H1 (cell line): ENCODE data around the gene ANAPC16.

Source experiments
- CBX5 ChIP-seq: fragments of 300-800, 300-1000 bp; sonication (generic); IDR thresholded peaks from 2 replicates; pipeline ENCODE4 v1.7.1; 2016; ENCODE audit warnings: antibody characterized with exemption, low read length, low read depth
- CEBPB ChIP-seq: IDR thresholded peaks from 2 replicates; pipeline ENCODE4 v1.6.1; 2012; ENCODE audit warnings: low read depth, low read length
- EP300 ChIP-seq, 2 experiments: IDR thresholded peaks; 1 replicate in 1 of 2; 2 replicates in 1 of 2; pipeline ENCODE4 v1.6.1; 2011 to 2012; ENCODE audit warnings: low read depth in 2 of 2, low read length in 2 of 2, mild to moderate bottlenecking in 2 of 2, borderline replicate concordance in 1 of 2, inconsistent platforms in 1 of 2, moderate library complexity in 1 of 2
- EZH2 ChIP-seq: fragments of 200-600 bp; sonication (generic); IDR thresholded peaks from 2 replicates; pipeline ENCODE4 v1.7.1; 2012; ENCODE audit warnings: low read depth, mild to moderate bottlenecking, moderate library complexity, low read length, inconsistent platforms; ENCODE audit not compliant: severe bottlenecking
- HDAC2 ChIP-seq, 2 experiments: fragments of 300-600 bp in 1 of 2; sonication (generic) in 1 of 2; IDR thresholded peaks; 2 replicates each; pipeline ENCODE4 v1.6.1; 2011 to 2012; ENCODE audit warnings: low read depth in 2 of 2, low read length in 2 of 2, mild to moderate bottlenecking in 2 of 2, moderate library complexity in 2 of 2, borderline replicate concordance in 1 of 2, inconsistent platforms in 1 of 2
- NANOG ChIP-seq: IDR thresholded peaks from 2 replicates; pipeline ENCODE4 v1.6.1; 2011; ENCODE audit warnings: low read length, low read depth, mild to moderate bottlenecking, inconsistent platforms; ENCODE audit not compliant: insufficient read depth, poor library complexity, severe bottlenecking
- RFX5 ChIP-seq: IDR thresholded peaks from 2 replicates; pipeline ENCODE4 v1.6.1; 2011; ENCODE audit warnings: low read depth, low read length, improper control_type of control experiment, borderline replicate concordance
- TAF1 ChIP-seq: IDR thresholded peaks from 2 replicates; pipeline ENCODE4 v1.6.1; 2011; ENCODE audit warnings: mild to moderate bottlenecking, low read depth, low read length
- TBP ChIP-seq: IDR thresholded peaks from 2 replicates; pipeline ENCODE4 v1.6.1; 2011; ENCODE audit warnings: low read depth, low read length, improper control_type of control experiment
- TF ChIP-seq, protein P1 (sequence below): IDR thresholded peaks from 2 replicates; pipeline ENCODE4 v1.6.1; 2012; ENCODE audit warnings: inconsistent platforms
- TF ChIP-seq, protein P2 (sequence below), 3 experiments: IDR thresholded peaks; 1 replicate in 2 of 3; 2 replicates in 1 of 3; pipeline versions ENCODE4 v1.5.1 to v1.6.1; 2011; ENCODE audit warnings: low read length in 3 of 3, mild to moderate bottlenecking in 3 of 3, inconsistent platforms in 2 of 3, low read depth in 1 of 3, moderate library complexity in 1 of 3; ENCODE audit not compliant: insufficient read depth in 1 of 3; ENCODE audit errors: control extremely low read depth in 1 of 3

DNA sequence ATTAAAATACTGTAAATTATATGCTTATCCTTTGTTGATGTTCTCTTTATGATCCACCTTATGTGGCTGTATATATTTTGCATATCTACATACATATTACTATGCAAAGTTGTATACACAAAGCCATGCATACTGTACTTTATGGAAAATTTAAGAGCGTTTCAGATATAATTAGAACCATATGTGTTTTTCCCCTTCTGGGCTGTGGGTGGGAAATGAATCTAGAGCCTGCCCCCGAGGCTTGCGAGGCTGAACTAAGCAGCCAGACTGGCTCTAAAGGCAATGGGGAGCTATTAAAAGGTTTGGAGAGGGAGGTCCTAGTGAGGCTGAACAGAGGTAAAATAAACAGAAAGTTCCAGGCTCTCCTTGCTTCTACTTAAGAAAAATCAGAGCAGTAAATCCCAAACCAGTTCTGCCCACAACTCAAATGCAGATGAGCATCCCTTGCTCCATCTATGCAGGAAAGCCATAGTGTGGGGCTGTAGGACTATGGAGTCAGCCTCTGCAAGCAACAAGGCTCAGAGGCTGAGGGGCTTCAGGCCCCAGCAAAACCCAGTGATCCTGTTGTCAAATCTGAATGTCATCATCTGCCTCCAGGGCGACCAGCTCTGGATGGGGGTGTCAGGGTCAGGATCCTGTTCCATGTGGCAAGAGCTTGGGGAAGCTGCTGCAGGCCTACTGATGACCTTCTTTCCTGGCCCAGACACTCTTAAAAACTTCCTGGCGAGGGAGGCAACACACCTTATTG lies 43.9 kb downstream of the ANAPC16 start:
- no peak for TF ChIP-seq EZH2
- no peak for TF ChIP-seq RFX5
- TF ChIP-seq HDAC2 (IDR thresholded peaks at IDR 0.05; ENCODE audit: borderline replicate concordance in 1 of 2, low read depth in 2 of 2, low read length in 2 of 2) = no peak
- TF ChIP-seq NANOG = no peak
- TF ChIP-seq, protein P1, sequence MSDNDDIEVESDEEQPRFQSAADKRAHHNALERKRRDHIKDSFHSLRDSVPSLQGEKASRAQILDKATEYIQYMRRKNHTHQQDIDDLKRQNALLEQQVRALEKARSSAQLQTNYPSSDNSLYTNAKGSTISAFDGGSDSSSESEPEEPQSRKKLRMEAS = no peak
- TF ChIP-seq CBX5 = no peak
- TF ChIP-seq, protein P2, sequence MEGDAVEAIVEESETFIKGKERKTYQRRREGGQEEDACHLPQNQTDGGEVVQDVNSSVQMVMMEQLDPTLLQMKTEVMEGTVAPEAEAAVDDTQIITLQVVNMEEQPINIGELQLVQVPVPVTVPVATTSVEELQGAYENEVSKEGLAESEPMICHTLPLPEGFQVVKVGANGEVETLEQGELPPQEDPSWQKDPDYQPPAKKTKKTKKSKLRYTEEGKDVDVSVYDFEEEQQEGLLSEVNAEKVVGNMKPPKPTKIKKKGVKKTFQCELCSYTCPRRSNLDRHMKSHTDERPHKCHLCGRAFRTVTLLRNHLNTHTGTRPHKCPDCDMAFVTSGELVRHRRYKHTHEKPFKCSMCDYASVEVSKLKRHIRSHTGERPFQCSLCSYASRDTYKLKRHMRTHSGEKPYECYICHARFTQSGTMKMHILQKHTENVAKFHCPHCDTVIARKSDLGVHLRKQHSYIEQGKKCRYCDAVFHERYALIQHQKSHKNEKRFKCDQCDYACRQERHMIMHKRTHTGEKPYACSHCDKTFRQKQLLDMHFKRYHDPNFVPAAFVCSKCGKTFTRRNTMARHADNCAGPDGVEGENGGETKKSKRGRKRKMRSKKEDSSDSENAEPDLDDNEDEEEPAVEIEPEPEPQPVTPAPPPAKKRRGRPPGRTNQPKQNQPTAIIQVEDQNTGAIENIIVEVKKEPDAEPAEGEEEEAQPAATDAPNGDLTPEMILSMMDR (IDR thresholded peaks at IDR 0.05; ENCODE audit: control extremely low read depth in 1 of 3, insufficient read depth in 1 of 3, low read depth in 1 of 3, low read length in 3 of 3) = no peak
- no peak for TF ChIP-seq EP300 (IDR thresholded peaks at IDR 0.05; ENCODE audit: borderline replicate concordance in 1 of 2, low read depth in 2 of 2, low read length in 2 of 2)
- TF ChIP-seq TBP = no peak
- no peak for TF ChIP-seq CEBPB
- no peak for TF ChIP-seq TAF1
